ENCODE data around the gene TTLL6.

TTLL6 gene

GRCh38 chr17:48776602-48777001, 40.4 kb downstream of the TTLL6 start:
- no peak overlapping the region for H3K4me3 ChIP-seq (ENCODE audit: low read depth, low read length)
- ChIA-PET POLR2A (no interaction called here), CTCF (interaction anchor here (1.3 to 1.9 kb wide), 2 partner anchors 14 to 102 kb away, joined by 3 to 4 read pairs; no protein-coding TSS in a partner anchor)
- no peak for TF ChIP-seq CTCF (IDR thresholded peaks at IDR 0.05; ENCODE audit: insufficient read depth, low read length, missing control alignments)
- DNase-seq (ENCODE audit: low read depth, low spot score), result no peak

GRCh38 chr17:48773245-48773644, 43.8 kb downstream of the TTLL6 start:
- H3K4me3 ChIP-seq (ENCODE audit: low read depth, low read length), result no peak overlapping the region
- ChIA-PET POLR2A (no interaction called here), CTCF (interaction anchor here (1.0 kb wide), 2 partner anchors 16 to 18 kb away, joined by 3 to 4 read pairs; no protein-coding TSS in a partner anchor)
- DNase-seq (ENCODE audit: low read depth, low spot score), result no peak
- TF ChIP-seq CTCF (IDR thresholded peaks at IDR 0.05; ENCODE audit: insufficient read depth, low read length, missing control alignments), result no peak

- POLR2A ChIA-PET, result no interaction called here
- no peak for TF ChIP-seq CTCF (IDR thresholded peaks at IDR 0.05; ENCODE audit: insufficient read depth, low read length, missing control alignments)
- DNase-seq (ENCODE audit: low read depth, low spot score), result no peak
- H3K4me3 ChIP-seq (ENCODE audit: low read depth, low read length), result no peak overlapping the region
- CTCF ChIA-PET, result interaction anchor here (1.1 to 1.7 kb wide), 3 partner anchors 34 to 100 kb away, joined by 3 to 4 read pairs (median 4); no protein-coding TSS in a partner anchor
Measured at GRCh38 chr17:48770954-48771353, 46.1 kb downstream of the TTLL6 start.

GRCh38 chr17:48769009-48769675, 47.9 kb downstream of the TTLL6 start:
- ChIA-PET CTCF (interaction anchor here (0.8 to 1.6 kb wide), 9 partner anchors 14 to 98 kb away, joined by 3 to 7 read pairs (median 3); no protein-coding TSS in a partner anchor), POLR2A (no interaction called here)
- H3K4me3 ChIP-seq (ENCODE audit: low read depth, low read length), result no peak overlapping the region
- no peak for TF ChIP-seq CTCF (IDR thresholded peaks at IDR 0.05; ENCODE audit: insufficient read depth, low read length, missing control alignments)
- no peak for DNase-seq (ENCODE audit: low read depth, low spot score)

GRCh38 chr17:48767263-48767774, 49.7 kb downstream of the TTLL6 start:
- CTCF ChIA-PET, result interaction anchor here (1.1 to 2.7 kb wide), 6 partner anchors 8 to 112 kb away, joined by 3 to 7 read pairs (median 4); no protein-coding TSS in a partner anchor
- TF ChIP-seq CTCF (IDR thresholded peaks at IDR 0.05; ENCODE audit: insufficient read depth, low read length, missing control alignments), result no peak
- no peak overlapping the region for H3K4me3 ChIP-seq (ENCODE audit: low read depth, low read length)
- POLR2A ChIA-PET, result no interaction called here
- no peak for DNase-seq (ENCODE audit: low read depth, low spot score)

GRCh38 chr17:48761114-48761513, 55.9 kb downstream of the TTLL6 start:
- ChIA-PET CTCF (interaction anchor here (0.9 to 1.6 kb wide), 2 partner anchors 30 to 118 kb away, joined by 3 to 5 read pairs; no protein-coding TSS in a partner anchor), POLR2A (no interaction called here)
- no peak overlapping the region for H3K4me3 ChIP-seq (ENCODE audit: low read depth, low read length)
- no peak for DNase-seq (ENCODE audit: low read depth, low spot score)
- no peak for TF ChIP-seq CTCF (IDR thresholded peaks at IDR 0.05; ENCODE audit: insufficient read depth, low read length, missing control alignments)
